Ovary (tissue), 3 donors: ENCODE data around the gene EXT2.

Experiments
- CTCF ChIP-seq, 3 donors: fragments of 450-650 bp in 2 of 3; fragments of 200-600 bp in 1 of 3; IDR thresholded peaks; one replicate each; pipeline versions ENCODE4 v1.5.1 to v1.8.0; 2016 to 2022; ENCODE audit warnings: antibody characterized with exemption in 3 of 3, mild to moderate bottlenecking in 1 of 3
- EP300 ChIP-seq: sonication (generic); formaldehyde crosslinking; IDR thresholded peaks from one replicate; pipeline ENCODE4 v1.6.1; 2017; ENCODE audit warnings: antibody characterized with exemption
- POLR2A ChIP-seq: fragments of 450-650 bp; IDR thresholded peaks from one replicate; pipeline ENCODE4 v1.6.1; 2017; ENCODE audit warnings: antibody characterized with exemption, mild to moderate bottlenecking, moderate library complexity
- donor health status: DM: no; HTN: no; CAD: no.

GRCh38 chr11:44162004-44162403, 66.5 kb downstream of the EXT2 start:
- no peak for TF ChIP-seq EP300
- no peak for TF ChIP-seq POLR2A
- no peak for TF ChIP-seq CTCF (IDR thresholded peaks at IDR 0.05)
